Measurements from ENCODE around the gene PIGS.
"Not testable (repeated sequence)": the region's sequence is repeated elsewhere in the genome, so short reads cannot be mapped to it uniquely, and the experiment has no call there.

Gene PIGS

GRCh38 chr17:28582513-28582912, 11.2 kb upstream of the PIGS start:
- no peak for DNase-seq (ENCODE audit: low read depth)
- no peak for TF ChIP-seq MAX (IDR thresholded peaks at IDR 0.05; ENCODE audit: low read depth, low read length)
- TF ChIP-seq MYC (IDR thresholded peaks at IDR 0.05; ENCODE audit: low read depth, low read length) = no peak
- no peak overlapping the region for H3K4me3 ChIP-seq (ENCODE audit: low read depth, low read length)

- H3K4me3 ChIP-seq (ENCODE audit: low read depth, low read length) = no peak overlapping the region
- no peak for DNase-seq (ENCODE audit: low read depth)
- no peak for TF ChIP-seq POLR2A (IDR thresholded peaks at IDR 0.05; ENCODE audit: extremely low read depth, insufficient read length)
- TF ChIP-seq MAX (IDR thresholded peaks at IDR 0.05; ENCODE audit: low read depth, low read length) = no peak
- TF ChIP-seq CTCF (IDR thresholded peaks at IDR 0.05; ENCODE audit: low read depth, low read length) = no peak
- TF ChIP-seq MYC (IDR thresholded peaks at IDR 0.05; ENCODE audit: low read depth, low read length) = no peak
These were observed 9.6 kb upstream of the PIGS start for GRCh38 chr17:28580959-28581358.

- DNase-seq (ENCODE audit: low read depth) = no peak
- TF ChIP-seq MYC (IDR thresholded peaks at IDR 0.05; ENCODE audit: low read depth, low read length) (no peak), MAX (IDR thresholded peaks at IDR 0.05; ENCODE audit: low read depth, low read length) (no peak), CTCF (IDR thresholded peaks at IDR 0.05; ENCODE audit: low read depth, low read length) (no peak), POLR2A (IDR thresholded peaks at IDR 0.05; ENCODE audit: extremely low read depth, insufficient read length) (no peak)
- H3K4me3 ChIP-seq (ENCODE audit: low read depth, low read length) = no peak overlapping the region
These were observed 8.2 kb upstream of the PIGS start for GRCh38 chr17:28579526-28579925.

GRCh38 chr17:28578246-28579195, 7.2 kb upstream of the PIGS start:
- H3K4me3 ChIP-seq (ENCODE audit: low read depth, low read length) = no peak overlapping the region
- DNase-seq (ENCODE audit: low read depth) = no peak
- TF ChIP-seq MAX (IDR thresholded peaks at IDR 0.05; ENCODE audit: low read depth, low read length) = no peak
- TF ChIP-seq CTCF (IDR thresholded peaks at IDR 0.05; ENCODE audit: low read depth, low read length) = no peak
- no peak for TF ChIP-seq MYC (IDR thresholded peaks at IDR 0.05; ENCODE audit: low read depth, low read length)
- TF ChIP-seq POLR2A (IDR thresholded peaks at IDR 0.05; ENCODE audit: extremely low read depth, insufficient read length) = no peak

- no peak for TF ChIP-seq MYC (IDR thresholded peaks at IDR 0.05; ENCODE audit: low read depth, low read length)
- TF ChIP-seq POLR2A (IDR thresholded peaks at IDR 0.05; ENCODE audit: extremely low read depth, insufficient read length) = no peak
- TF ChIP-seq CTCF (IDR thresholded peaks at IDR 0.05; ENCODE audit: low read depth, low read length) = no peak
- TF ChIP-seq MAX (IDR thresholded peaks at IDR 0.05; ENCODE audit: low read depth, low read length) = no peak
- no peak for DNase-seq (ENCODE audit: low read depth)
- H3K4me3 ChIP-seq (ENCODE audit: low read depth, low read length) = no peak overlapping the region
These were observed 6.1 kb upstream of the PIGS start for GRCh38 chr17:28577466-28577824.

- TF ChIP-seq MYC (IDR thresholded peaks at IDR 0.05; ENCODE audit: low read depth, low read length) = peak; percentile 97
- no peak for TF ChIP-seq CTCF (IDR thresholded peaks at IDR 0.05; ENCODE audit: low read depth, low read length)
- peak; percentile 97 for TF ChIP-seq MAX (IDR thresholded peaks at IDR 0.05; ENCODE audit: low read depth, low read length)
- peak; percentile 69 for TF ChIP-seq POLR2A (IDR thresholded peaks at IDR 0.05; ENCODE audit: extremely low read depth, insufficient read length)
- peak; percentile 97 for DNase-seq (ENCODE audit: low read depth)
- peak within 1 kb of the TSS; percentile 4 for H3K4me3 ChIP-seq (ENCODE audit: low read depth, low read length)
These were observed 5.6 kb upstream of the PIGS start, which contains the start of gene ALDOC for GRCh38 chr17:28576758-28577465. ALDOC (minus strand) TSS chr17:28576895; CDS start chr17:28575532, 1,363 bp downstream.

GRCh38 chr17:28576016-28576415, 4.7 kb upstream of the PIGS start:
- peak overlapping the region; percentile 4 for H3K4me3 ChIP-seq (ENCODE audit: low read depth, low read length)
- not testable (repeated sequence) for DNase-seq (ENCODE audit: low read depth)

Data from NB4 (cell line).